H1 (cell line): ENCODE measurements around the gene PCBP2. TPM values are rescaled to one million over a fixed set of nuclear protein-coding genes. Genes with fewer than 3 reads are reported as not detected.

Source experiments
- BACH1 ChIP-seq: IDR thresholded peaks from 2 replicates; pipeline ENCODE4 v1.6.1; 2012; ENCODE audit warnings: low read length, improper control_type of control experiment
- CTCF ChIP-seq, 3 experiments: IDR thresholded peaks; 1 replicate in 2 of 3; 2 replicates in 1 of 3; pipeline versions ENCODE4 v1.5.1 to v1.6.1; 2011; ENCODE audit warnings: low read length in 3 of 3, mild to moderate bottlenecking in 3 of 3, inconsistent platforms in 2 of 3, low read depth in 1 of 3, moderate library complexity in 1 of 3; ENCODE audit not compliant: insufficient read depth in 1 of 3; ENCODE audit errors: control extremely low read depth in 1 of 3
- EP300 ChIP-seq, 2 experiments: IDR thresholded peaks; 1 replicate in 1 of 2; 2 replicates in 1 of 2; pipeline ENCODE4 v1.6.1; 2011 to 2012; ENCODE audit warnings: low read depth in 2 of 2, low read length in 2 of 2, mild to moderate bottlenecking in 2 of 2, borderline replicate concordance in 1 of 2, inconsistent platforms in 1 of 2, moderate library complexity in 1 of 2
- FOSL1 ChIP-seq: IDR thresholded peaks from 2 replicates; pipeline ENCODE4 v1.6.1; 2011; ENCODE audit warnings: mild to moderate bottlenecking, low read depth, low read length, moderate library complexity; ENCODE audit not compliant: insufficient read depth
- POLR2A ChIP-seq, 2 experiments: IDR thresholded peaks; 1 replicate in 1 of 2; 2 replicates in 1 of 2; pipeline ENCODE4 v1.6.1; 2011; ENCODE audit warnings: low read depth in 2 of 2, low read length in 2 of 2, mild to moderate bottlenecking in 2 of 2; ENCODE audit errors: control extremely low read depth in 1 of 2
- POU5F1 ChIP-seq: IDR thresholded peaks from 2 replicates; pipeline ENCODE4 v1.6.1; 2011; ENCODE audit warnings: low read depth, mild to moderate bottlenecking, low read length, moderate library complexity
- RBBP5 ChIP-seq: IDR thresholded peaks from 2 replicates; pipeline ENCODE4 v1.7.1; 2012; ENCODE audit warnings: low read depth, mild to moderate bottlenecking, inconsistent platforms, low read length, moderate library complexity, borderline replicate concordance
- SAP30 ChIP-seq: fragments of 300-600 bp; sonication (generic); IDR thresholded peaks from 2 replicates; pipeline ENCODE4 v1.7.1; 2012; ENCODE audit warnings: low read length, moderate library complexity, mild to moderate bottlenecking, inconsistent platforms; ENCODE audit not compliant: insufficient read depth, insufficient replicate concordance
- SIRT6 ChIP-seq: IDR thresholded peaks from one replicate; pipeline ENCODE4 v1.7.1; 2012; ENCODE audit warnings: low read length, inconsistent platforms
- polyA plus RNA-seq, 7 experiments: library from polyadenylated mRNA; depleted of rRNA in 3 of 7; stranded (reverse) in 5 of 7; unstranded in 2 of 7; fragments of >200 nt in 5 of 7; fragments of 200-250 nt in 2 of 7; gene quantifications; 1 replicate in 5 of 7; 2 replicates in 1 of 7; 4 replicates in 1 of 7; pipeline versions ENCODE4 v1.2.1 to v1.2.3, GENCODE V29; 2011 to 2013; ENCODE audit warnings: missing spikeins in 2 of 7, mixed read lengths in 2 of 7
- total RNA-seq: library from RNA; stranded (reverse); fragmentation: NEBNext Ultra II Directional; extraction: Animal tissue kit (Norgen Biotek cat#: 25700); gene quantifications from 2 replicates; pipeline ENCODE4 v1.2.1, GENCODE V29; 2021

PCBP2 gene
- total and polyA plus RNA-seq, 2 of the 8 experiments (the other 6 are each of a cell fraction or from before 2014, with no cell fraction given) = 470 to 1,123 TPM

- TF ChIP-seq EP300 (IDR thresholded peaks at IDR 0.05; ENCODE audit: borderline replicate concordance in 1 of 2, low read depth in 2 of 2, low read length in 2 of 2) (no peak), POU5F1 (no peak), POLR2A (IDR thresholded peaks at IDR 0.05; ENCODE audit: control extremely low read depth in 1 of 2, low read depth in 2 of 2, low read length in 2 of 2) (peak in 1 of 2 experiments; percentile 57; a peak in 2 of 3 replicates), CTCF (IDR thresholded peaks at IDR 0.05; ENCODE audit: control extremely low read depth in 1 of 3, insufficient read depth in 1 of 3, low read depth in 1 of 3, low read length in 3 of 3) (no peak), SAP30 (no peak), BACH1 (no peak), SIRT6 (no peak), FOSL1 (no peak), RBBP5 (no peak)
- TF ChIP-seq, all 59 proteins: peak for 5
Measured at GRCh38 chr12:53495903-53496751, 44.2 kb downstream of the PCBP2 start (continued).
